Mononuclear cell (primary cell): ENCODE results near the gene OGFOD3. TPM values are rescaled to one million over a fixed set of nuclear protein-coding genes. Genes with fewer than 3 reads are reported as not detected.

Experiments used
- H3K27me3 ChIP-seq: 2 replicates; pipeline ENCODE4 v1.6.0; 2011; ENCODE audit warnings: low read length, control low read depth; ENCODE audit not compliant: insufficient read depth
- H3K4me1 ChIP-seq: 2 replicates; pipeline ENCODE4 v1.5.1; 2011; ENCODE audit warnings: mild to moderate bottlenecking, low read length, control low read depth; ENCODE audit not compliant: insufficient read depth
- H3K4me3 ChIP-seq: 2 replicates; pipeline ENCODE4 v1.5.1; 2011; ENCODE audit warnings: mild to moderate bottlenecking, low read length, moderate library complexity
- H3K9me3 ChIP-seq: 2 replicates; pipeline ENCODE4 v1.5.1; 2011; ENCODE audit warnings: low read depth, mild to moderate bottlenecking, control low read depth, low read length
- total RNA-seq: library from RNA; depleted of rRNA; stranded (reverse); fragments of >200 nt; gene quantifications from one replicate; pipeline ENCODE4 v1.2.3, GENCODE V29; 2012

OGFOD3 gene
- total RNA-seq, 1 donor = 11.9 TPM

DNA sequence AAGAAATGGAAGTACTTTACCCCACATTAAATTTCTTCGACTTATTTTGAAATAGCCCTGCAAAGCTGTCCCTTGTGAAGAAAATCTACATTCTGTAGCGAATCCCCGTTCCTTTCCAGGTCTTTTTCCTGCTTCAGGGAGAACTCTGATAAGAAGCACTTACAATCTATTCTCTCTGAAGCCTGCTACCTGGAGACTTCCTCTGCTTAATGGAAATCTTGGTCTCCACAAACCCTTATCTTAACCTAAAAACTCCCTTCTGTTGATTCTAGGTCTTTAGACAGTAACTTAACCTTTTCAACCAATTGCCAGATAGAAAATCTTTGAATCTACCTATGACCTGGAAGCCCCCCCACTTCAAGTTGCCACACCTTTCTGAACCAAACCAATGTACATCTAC, 33.8 kb upstream of the OGFOD3 start:
- peaks cover 53% of the 10 kb centered on the region for H3K4me1 ChIP-seq
- H3K4me3 ChIP-seq = no peak overlapping the region
- H3K9me3 ChIP-seq = no peaks in the 10 kb centered on the region
- H3K27me3 ChIP-seq = no peaks in the 10 kb centered on the region

DNA sequence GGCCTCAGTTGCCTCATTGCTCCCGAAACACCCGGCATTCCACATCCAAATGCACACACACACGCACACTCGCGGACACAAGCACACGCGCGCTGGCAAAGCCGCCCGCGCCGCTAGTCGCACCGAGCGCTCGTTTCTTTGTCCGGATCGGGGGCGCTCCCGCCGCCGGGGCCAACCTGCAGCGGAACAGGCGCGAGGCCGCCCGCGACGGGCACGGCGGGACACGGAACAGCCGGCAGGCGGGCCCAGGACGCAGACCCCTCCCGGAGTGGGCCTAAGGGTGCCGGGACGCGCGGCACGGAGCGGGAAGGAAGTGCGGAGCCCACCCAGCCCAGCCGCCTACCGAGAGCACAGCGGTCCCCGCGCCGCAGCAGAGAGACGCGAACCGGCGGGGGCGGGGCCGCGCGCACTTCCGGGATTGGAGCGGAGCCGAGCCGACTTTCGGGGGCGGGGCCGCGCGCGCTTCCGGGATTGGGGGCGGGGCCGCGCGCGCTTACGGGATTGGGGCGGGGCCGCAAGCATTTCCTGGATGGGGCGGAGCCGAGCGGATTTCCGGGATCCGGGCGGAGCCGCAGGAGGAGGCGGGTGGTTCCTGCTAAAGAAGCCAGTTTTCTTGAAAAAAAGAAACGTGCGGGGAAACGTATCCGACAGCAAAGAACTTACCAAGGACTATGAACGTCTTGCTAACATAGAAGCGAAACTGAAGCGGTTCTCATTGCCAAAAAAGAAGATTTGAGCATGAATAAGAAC, 32.1 kb upstream of the OGFOD3 start, which contains the start of gene CYBC1:
Gene CYBC1, minus strand, starts transcription at position 396 of the 750 bp plus-strand sequence. CDS start 1,498 bp downstream, outside the sequence.
- peak within 1 kb of the TSS; percentile 100 for H3K4me3 ChIP-seq
- H3K4me1 ChIP-seq = peaks cover 49% of the 10 kb centered on the region
- no peaks in the 10 kb centered on the region for H3K9me3 ChIP-seq
- no peaks in the 10 kb centered on the region for H3K27me3 ChIP-seq

DNA sequence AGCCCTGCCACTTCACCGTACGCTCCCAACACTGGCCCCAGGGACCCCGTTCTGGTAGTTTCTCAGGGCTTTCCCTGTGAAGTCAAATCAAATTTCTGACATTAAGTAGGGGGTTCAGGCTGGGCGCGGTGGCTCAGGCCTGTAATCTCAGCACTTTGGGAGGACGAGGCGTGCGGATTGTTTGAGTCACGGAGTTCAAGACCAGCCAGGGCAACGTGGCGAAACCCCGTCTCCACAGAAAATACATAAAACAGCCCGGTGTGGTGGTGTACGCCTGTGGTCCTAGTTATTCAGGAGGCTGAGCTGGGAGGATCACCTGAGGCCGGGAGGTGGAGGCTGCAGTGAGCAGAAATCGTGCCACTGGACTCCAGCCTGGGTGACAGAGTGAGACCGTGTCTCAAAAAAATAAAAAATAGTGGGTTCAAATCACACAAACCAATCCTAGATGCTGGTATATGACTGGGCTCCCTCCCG, 31.5 kb upstream of the OGFOD3 start:
- H3K27me3 ChIP-seq = no peaks in the 10 kb centered on the region
- peaks cover 55% of the 10 kb centered on the region for H3K4me1 ChIP-seq
- peak overlapping the region; percentile 100 for H3K4me3 ChIP-seq
- H3K9me3 ChIP-seq = no peaks in the 10 kb centered on the region

DNA sequence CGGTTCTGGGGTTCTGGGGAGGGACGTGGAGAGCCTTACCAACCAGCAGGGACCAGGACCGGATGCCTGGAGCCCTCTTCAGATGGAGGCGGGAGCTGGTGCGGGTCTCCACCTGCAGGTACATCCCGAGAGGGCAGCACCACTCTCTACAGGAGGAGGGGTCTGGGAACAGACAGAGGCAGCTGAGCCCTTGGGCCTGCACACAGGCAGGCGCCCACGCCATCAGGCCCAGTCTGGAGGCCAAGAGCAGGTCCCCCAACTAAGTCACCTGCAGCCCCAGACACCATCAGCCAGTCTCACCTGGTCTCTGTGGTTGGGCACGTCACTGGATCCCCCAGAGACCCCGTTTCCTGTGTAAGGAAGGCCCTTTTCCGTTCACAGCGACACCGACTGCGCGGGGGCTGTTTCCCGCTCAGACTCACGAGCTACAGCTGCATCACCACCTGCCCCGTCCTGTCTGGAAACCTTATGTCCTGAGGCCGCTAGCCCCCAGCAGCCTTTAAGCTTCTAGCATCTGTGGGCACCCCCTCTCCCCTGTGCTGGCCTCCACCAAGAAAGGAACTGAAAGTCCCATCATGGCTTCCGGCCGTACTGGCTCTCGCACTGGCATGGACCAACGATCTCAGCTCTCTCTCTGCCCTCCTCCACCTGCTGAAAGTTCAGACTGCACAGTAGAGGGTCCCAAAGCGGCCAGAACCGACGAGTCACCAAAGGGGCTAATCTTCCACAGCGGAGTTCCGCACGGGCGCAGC, 30.9 kb upstream of the OGFOD3 start:
- H3K9me3 ChIP-seq = no peaks in the 10 kb centered on the region
- no peaks in the 10 kb centered on the region for H3K27me3 ChIP-seq
- peak overlapping the region; percentile 100 for H3K4me3 ChIP-seq
- peaks cover 55% of the 10 kb centered on the region for H3K4me1 ChIP-seq

DNA sequence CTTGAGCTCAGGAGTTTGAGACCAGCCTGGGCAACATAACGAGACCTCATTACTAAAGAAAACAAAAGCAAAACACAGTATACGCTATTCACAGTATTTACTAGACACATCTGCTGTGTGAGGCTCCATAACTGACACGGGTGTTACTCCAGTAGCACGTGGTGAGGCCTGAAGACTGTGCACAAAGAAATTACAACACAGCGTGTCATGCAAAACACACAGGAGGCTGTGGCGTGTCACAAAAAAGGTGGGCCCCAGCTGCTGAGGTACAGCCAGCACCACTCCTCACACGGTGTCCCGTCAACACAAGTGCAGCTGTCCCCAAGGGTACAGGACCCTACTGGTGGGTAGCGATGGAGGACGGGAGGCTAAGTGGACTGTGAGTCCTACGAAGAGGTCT, 29.5 kb upstream of the OGFOD3 start:
- Histone ChIP-seq H3K27me3 (no peaks in the 10 kb centered on the region), H3K4me1 (peaks cover 55% of the 10 kb centered on the region), H3K4me3 (no peak overlapping the region), H3K9me3 (no peaks in the 10 kb centered on the region)

DNA sequence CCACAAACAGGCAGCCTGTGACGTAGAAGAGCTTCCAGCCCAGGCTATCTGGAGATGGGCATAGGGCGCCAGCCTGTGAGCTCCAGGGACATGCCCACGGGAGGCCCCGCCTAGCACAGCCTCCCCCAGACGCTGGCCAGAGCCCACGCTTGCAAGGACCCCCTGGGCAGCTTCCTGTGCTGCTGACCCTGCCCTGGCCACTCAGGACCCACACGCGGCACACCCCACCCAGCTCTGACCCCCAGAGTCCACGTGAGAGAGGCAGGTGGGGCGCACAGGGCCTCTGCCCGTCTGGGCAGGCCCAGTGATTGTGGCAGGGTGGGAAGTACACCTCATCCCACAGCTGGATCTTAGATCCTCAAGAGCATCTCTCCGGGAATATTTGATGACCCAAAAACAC, 28.3 kb upstream of the OGFOD3 start:
- Histone ChIP-seq H3K4me1 (peaks cover 54% of the 10 kb centered on the region), H3K9me3 (no peaks in the 10 kb centered on the region), H3K4me3 (no peak overlapping the region), H3K27me3 (no peaks in the 10 kb centered on the region)

DNA sequence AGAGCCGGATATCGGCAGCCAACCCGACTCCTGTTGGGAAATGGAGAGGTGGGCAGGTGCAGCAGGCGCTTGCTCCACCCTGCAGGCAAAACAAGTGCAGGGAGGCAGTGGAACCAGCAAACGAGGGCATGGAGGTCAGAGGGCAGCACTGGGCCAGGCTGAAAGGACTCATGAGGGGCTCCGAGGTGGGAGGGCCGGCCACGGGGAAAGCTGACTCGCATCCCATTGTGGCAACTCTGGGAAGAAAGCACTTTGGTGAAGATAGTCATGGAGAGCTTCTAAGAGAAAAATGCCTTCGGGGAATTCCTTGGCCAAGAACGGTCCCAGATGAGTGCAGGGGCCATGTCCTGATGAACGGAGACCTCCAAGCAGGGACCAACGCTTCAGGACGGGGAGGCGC, 27.7 kb upstream of the OGFOD3 start:
- Histone ChIP-seq H3K4me1 (peaks cover 54% of the 10 kb centered on the region), H3K9me3 (no peaks in the 10 kb centered on the region), H3K27me3 (no peaks in the 10 kb centered on the region), H3K4me3 (no peak overlapping the region)

DNA sequence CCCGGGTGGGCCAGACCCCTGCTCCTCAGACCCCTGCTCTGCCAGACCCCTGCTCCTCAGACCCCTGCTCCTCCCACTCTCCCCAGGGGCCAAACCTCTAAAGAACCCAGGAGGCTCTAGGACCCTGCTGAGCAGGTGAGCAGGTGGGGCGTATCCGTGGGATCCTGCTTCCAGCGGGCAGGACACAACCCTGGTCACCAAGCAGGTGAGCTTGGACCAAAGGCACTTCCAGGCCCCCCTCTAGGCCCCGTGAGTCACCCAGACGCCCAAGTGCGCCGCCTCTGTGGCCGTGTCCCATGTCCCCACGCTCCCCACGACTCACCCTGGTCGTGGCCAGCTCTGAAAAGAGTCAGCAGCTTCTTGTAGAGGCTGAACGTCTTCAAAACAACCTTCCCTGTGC, 27.2 kb upstream of the OGFOD3 start:
- H3K9me3 ChIP-seq = no peaks in the 10 kb centered on the region
- H3K4me1 ChIP-seq = peaks cover 55% of the 10 kb centered on the region
- H3K4me3 ChIP-seq = no peak overlapping the region
- no peaks in the 10 kb centered on the region for H3K27me3 ChIP-seq

DNA sequence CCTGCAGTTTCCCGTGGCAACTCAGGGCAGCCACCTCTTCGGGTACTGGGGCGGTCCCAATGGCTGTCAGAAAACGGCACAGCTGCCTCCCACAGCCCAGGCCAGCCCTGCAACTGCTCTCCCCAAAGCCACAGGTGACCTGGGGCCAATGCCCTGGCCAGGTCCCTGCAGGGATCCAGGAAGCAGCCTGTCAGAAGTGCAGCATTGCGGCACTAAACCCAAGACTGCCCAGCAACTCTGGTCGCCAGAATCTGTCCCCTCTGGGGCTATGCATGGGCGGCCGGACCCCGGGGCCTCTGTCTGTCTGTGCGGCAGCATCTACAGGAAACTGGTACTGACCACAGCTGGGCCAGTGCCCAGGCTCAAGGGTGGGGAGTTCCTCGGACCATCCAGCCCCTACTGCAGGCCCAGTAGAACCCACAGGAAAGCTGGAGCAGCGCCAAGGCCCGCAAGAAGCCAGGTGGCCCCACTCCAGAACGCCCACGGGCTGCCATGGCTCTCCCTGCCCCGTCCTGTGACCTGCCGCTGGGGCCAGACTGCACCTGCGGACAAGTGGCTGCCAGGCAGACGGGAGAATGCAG, 26.6 kb upstream of the OGFOD3 start:
- Histone ChIP-seq H3K9me3 (no peaks in the 10 kb centered on the region), H3K4me1 (peaks cover 60% of the 10 kb centered on the region), H3K4me3 (no peak overlapping the region), H3K27me3 (no peaks in the 10 kb centered on the region)

DNA sequence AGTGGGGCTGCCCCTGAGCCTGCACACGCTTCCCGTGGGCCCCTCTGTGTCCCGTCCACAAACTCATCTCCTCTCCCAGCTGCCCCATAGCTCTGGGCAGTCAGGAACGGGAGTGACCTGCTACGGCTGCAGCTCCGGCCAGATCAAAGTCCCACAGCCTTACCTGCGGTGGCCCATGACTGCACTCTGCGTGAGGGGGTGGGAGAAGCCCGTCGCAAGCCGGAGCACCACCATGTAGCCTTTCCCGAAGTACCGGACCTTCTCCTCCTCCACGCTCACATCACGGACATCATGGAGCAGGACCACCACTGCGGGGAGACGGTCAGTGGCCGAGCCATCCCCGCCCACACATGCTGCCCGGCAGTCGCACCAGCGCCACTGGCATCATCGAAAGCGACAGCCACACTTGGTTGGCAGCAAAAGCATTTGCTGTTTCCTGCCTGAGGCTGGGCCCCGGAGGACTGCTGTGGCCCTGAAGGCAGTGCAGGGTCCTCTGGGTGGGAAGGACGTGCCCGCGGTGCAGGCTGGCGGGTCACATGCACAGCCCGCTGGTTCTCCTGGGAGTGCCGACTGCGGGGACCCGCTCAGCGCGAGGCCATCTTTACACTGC, 26.0 kb upstream of the OGFOD3 start:
- Histone ChIP-seq H3K4me3 (no peak overlapping the region), H3K4me1 (peaks cover 63% of the 10 kb centered on the region), H3K27me3 (no peaks in the 10 kb centered on the region), H3K9me3 (no peaks in the 10 kb centered on the region)

DNA sequence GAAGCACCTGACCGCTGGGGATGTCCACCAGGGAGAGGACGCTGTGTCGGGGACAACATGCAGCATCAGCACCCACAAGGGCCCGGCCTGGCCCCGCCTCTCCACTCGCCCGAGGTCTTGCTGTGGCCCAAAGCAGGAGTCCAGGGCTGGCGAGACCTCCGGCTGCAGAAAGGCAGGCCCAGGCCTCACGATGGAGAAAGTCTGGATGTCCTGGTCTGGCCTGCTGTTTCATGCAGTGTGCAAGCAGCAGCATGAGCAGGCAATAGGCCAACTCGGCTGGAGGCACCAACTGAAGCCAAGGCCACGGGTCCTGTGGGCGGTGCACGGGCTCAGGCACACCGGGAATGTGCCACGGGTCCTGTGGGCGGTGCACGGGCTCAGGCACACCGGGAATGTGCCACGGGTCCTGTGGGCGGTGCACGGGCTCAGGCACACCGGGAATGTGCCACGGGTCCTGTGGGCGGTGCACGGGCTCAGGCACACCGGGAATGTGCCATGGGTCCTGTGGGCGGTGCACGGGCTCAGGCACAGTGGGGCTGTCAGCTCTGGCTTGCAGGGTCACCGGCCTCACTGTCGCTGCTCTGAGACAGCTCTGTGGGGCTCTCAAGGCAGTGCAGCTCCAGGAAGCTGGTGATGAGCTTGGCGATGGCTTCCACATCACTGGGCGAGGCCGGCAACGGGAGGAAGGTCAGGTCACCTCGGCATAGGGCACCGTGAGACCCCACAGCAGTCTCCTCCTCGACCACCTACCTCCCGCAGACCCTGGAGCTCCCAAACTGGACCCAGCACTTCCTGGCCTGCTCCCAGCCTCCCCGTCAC, 25.3 kb upstream of the OGFOD3 start:
- Histone ChIP-seq H3K9me3 (no peaks in the 10 kb centered on the region), H3K4me1 (peaks cover 56% of the 10 kb centered on the region), H3K27me3 (no peaks in the 10 kb centered on the region), H3K4me3 (no peak overlapping the region)

DNA sequence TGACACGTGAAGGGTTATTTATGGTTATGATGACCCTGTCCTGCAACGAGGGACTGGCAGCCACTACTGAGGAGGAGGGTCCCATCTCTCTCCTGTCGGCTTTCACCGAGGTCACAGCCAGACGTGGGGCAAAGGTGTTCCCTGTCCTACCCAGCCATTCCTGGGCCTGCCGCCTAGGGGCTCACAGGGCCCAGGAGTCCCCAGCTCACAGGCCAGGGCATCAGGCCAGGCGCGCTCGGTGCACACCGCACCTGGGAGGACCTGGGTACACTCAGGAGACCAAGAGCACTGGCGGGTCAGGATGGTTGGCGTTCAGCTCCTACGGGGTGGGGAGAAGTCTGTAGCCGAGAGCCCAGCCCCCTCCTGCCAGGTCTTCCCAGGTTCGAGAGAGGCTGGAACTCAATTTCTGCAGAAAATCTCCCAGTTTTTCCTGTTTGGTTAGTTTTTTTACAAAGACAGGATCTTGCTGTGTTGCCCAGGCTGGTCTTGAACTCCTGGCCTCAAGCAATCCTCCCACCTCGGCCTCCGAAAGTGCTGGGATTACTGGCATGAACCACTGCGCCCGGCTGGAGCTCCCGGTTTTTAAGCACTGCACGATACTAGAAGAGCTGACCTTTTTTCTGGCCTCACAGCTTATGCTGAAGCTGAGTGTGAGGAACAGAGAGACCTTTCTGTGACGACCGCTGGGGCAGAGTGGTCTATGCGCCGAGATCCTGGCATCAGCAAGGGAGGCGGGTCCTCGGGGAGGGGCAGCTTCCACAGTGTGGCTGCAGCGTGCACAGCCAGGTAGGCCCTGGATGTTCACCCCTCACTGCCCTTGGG, 24.5 kb upstream of the OGFOD3 start:
- Histone ChIP-seq H3K4me3 (no peak overlapping the region), H3K9me3 (no peaks in the 10 kb centered on the region), H3K27me3 (no peaks in the 10 kb centered on the region), H3K4me1 (peaks cover 51% of the 10 kb centered on the region)

DNA sequence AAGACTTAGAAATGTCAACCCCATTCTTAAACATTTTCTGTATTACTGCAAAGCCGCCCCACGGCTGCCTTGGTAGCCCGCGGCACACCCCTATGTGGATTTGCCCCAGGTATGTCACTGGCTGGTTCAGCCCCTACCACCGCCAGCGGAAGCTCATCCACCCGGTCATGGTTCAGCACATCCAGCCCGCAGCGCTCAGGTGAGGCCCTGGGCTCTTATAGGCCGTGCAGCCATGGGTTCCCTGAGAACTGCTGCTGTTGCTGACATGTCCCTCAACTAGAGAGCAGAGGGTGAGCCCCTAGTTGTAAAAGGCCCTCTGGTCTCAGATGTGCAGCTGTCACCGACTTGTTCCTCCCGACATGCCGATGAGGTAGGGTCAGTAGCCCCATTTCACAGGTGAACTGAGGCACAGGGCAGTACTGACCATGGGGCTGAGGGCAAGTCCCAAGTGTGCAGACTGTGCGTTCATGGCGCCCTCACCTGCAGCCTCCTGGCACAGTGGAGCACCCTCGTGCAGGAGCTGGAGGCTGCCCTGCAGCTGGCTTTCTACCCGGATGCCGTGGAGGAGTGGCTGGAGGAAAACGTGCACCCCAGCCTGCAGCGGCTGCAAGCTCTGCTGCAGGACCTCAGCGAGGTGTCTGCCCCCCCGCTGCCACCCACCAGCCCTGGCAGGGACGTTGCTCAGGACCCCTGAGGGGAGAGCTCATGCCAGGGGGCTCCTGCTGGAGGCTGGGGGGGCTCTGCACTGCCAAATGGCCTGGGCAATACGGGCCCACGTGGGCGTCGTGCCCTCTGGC, 23.5 kb upstream of the OGFOD3 start:
- Histone ChIP-seq H3K27me3 (no peaks in the 10 kb centered on the region), H3K9me3 (no peaks in the 10 kb centered on the region), H3K4me3 (no peak overlapping the region), H3K4me1 (peaks cover 44% of the 10 kb centered on the region)
